UCSD-AML1 (cell line): ENCODE results near the gene TTLL3.
A peak's percentile ranks its signal among the peaks of the same experiment; 100 is the strongest.

Source experiments
- DNase-seq: peaks from one replicate; lab custom pipeline; 2025; ENCODE audit not compliant: unreplicated experiment; lab: John Stamatoyannopoulos, UW

The TTLL3 gene

GRCh38 chr3:9804996-9805395, 5.1 kb upstream of the TTLL3 start:
- DNase-seq, result no peak

- DNase-seq, result no peak
Measured at GRCh38 chr3:9806137-9806536, 3.9 kb upstream of the TTLL3 start.

DNA sequence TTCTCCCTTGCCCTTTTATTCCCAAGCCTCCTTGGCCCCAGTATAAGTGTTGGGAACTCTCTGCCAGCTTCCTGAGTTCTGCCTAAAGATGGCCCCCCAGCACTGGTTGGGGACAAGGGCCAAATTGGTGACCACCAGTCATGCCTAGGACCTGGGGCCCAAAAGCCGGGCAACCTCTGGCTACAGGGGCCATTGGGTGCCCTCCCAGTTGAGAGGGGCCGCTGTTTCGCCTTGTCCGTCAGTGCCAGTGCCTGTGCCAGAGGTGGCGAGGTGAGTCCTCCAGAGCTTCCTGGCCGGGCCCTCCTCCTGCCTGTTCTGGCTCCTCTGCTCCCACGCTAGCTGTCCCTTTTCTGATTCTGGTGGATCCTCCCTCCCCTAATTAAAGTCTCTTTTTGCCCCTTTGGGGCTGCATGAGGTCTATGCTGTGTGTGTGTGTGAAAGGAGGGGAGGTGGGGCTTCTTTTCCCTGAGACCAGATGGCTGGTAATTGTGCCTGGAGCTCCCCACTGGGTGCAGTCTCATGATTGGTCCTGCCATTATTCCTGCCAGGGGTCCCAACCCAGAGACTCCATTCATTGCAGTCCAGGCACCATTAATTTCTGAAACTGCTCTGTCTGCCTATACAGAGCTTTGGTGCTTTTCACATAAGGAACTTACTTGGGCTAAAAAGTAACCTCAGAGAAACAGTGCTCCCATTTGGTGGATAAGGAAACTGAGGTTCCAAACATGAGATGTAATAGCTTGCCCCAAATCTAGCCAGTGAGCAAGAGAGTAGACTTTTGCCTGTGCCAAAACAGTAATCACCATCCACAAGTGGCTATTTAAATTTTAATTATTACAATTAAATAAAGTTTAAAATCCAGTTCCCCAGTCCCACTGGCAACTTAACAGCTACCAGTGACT, 3.1 kb upstream of the TTLL3 start:
- DNase-seq, result no peak

DNA sequence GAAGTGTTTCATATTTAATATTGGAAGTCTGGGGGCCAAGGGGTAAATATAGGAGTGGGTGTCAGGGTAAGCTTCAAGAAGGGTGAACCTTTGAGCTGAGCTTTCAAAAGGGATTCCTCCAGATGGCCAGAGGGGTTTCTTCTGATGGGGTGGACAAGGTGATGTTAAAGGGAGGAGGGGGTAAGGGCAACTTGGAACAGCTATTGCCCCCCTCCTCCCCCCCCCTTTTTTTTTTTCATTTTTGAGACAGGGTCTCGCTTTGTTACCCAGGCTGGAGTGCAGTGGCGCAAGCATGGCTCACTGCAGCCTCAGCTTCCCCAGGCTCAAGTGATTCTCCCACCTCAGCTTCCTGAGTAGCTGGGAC, 2.1 kb upstream of the TTLL3 start:
- DNase-seq, result no peak

DNA sequence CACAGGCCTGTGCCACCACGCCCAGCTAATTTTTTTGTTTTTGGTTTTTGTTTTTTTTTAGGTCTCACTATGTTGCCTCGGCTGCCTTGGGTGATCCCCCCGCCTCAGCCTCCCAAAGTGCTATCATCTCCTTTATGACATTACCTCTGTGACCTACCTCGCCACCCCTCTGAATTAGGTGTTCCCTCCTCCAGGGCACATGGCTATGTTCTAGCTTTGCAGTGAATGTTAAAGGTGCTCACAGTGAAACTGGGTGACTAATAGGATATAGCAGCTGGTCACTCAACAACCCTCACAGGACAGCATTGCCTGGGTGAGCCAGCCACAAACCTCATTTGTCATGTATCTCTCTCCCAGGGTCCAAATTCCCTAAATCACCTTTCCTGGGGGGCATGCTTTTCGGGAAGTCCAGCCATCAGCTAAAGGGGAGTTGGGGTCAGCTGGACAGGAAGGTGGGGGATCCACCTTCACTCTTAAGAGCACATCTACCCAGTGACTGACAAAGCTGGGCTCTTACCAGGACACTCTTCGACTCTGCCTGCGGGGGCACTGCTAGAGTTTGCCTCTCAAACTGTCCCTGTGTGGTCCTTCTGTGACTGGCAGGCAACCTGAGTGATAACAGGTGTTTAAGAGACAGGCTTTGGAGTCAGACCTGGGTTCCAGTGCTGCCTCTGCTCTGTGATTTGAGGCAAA, 1.6 kb upstream of the TTLL3 start:
- peak; percentile 22 for DNase-seq

GRCh38 chr3:9809239-9809614, 835 bp upstream of the TTLL3 start:
- no peak for DNase-seq

- no peak for DNase-seq
Measured at GRCh38 chr3:9810433-9810770, 340 bp downstream of the TTLL3 start.

- no peak for DNase-seq
Measured at GRCh38 chr3:9810846-9811245, 784 bp downstream of the TTLL3 start.

GRCh38 chr3:9812870-9813483, 2.9 kb downstream of the TTLL3 start:
- no peak for DNase-seq

- no peak for DNase-seq
Measured at GRCh38 chr3:9815986-9816385, 5.9 kb downstream of the TTLL3 start.

- DNase-seq, result no peak
Measured at GRCh38 chr3:9817436-9817835, 7.4 kb downstream of the TTLL3 start.

GRCh38 chr3:9818666-9819335, 8.7 kb downstream of the TTLL3 start:
- no peak for DNase-seq

GRCh38 chr3:9820543-9820942, 10.5 kb downstream of the TTLL3 start:
- DNase-seq, result no peak

GRCh38 chr3:9820946-9821345, 10.9 kb downstream of the TTLL3 start:
- no peak for DNase-seq

GRCh38 chr3:9825451-9826040, 15.5 kb downstream of the TTLL3 start:
- no peak for DNase-seq

GRCh38 chr3:9826815-9827573, 16.9 kb downstream of the TTLL3 start:
- peak; percentile 28 for DNase-seq

GRCh38 chr3:9828801-9829755, 19.0 kb downstream of the TTLL3 start:
- no peak for DNase-seq

- DNase-seq, result no peak
Measured at GRCh38 chr3:9831253-9831652, 21.2 kb downstream of the TTLL3 start.

DNA sequence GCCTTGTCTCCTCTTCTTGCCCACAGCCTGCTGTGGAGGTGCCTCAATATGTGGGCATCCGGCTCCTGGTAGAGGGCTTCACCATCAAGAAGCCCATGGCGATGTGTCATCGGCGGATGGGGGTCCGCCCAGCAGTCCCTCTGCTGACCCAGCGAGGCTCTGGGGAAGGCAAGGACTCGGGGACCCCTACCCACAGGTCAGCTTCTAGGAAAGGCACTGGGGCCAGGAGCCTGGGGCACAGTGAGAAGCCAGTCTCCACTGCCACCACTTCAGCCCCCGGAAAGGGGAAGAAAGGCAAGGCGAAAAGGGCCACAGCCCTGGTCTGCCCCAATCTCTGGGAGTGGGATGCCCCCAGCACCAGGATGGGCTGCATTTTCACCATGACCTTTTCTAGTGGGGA, 23.0 kb downstream of the TTLL3 start:
- DNase-seq, result no peak
